Rectal smooth muscle tissue (tissue), 1 donor: ENCODE measurements around the gene CRHR2.

Experiments used
- H3K27ac ChIP-seq: one replicate; pipeline ENCODE4 v1.7.0; 2013; ENCODE audit warnings: low read depth, low read length, inconsistent platforms
- H3K27me3 ChIP-seq: one replicate; pipeline ENCODE4 v1.7.0; 2013; ENCODE audit warnings: low read length; ENCODE audit not compliant: control insufficient read depth, insufficient read depth
- H3K36me3 ChIP-seq: one replicate; pipeline ENCODE4 v1.7.0; 2013; ENCODE audit warnings: low read length; ENCODE audit not compliant: control insufficient read depth, insufficient read depth
- H3K4me1 ChIP-seq: one replicate; pipeline ENCODE4 v1.7.0; 2013; ENCODE audit warnings: low read length; ENCODE audit not compliant: control insufficient read depth, insufficient read depth
- H3K4me3 ChIP-seq: one replicate; pipeline ENCODE4 v1.7.0; 2013; ENCODE audit warnings: low read length
- H3K9ac ChIP-seq: one replicate; pipeline ENCODE4 v1.7.0; 2013; ENCODE audit warnings: low read length

CRHR2 gene

GRCh38 chr7:30687604-30688003, 5.3 kb upstream of the CRHR2 start:
- Histone ChIP-seq H3K27me3 (peaks cover 10% of the 10 kb centered on the region), H3K9ac (no peak overlapping the region), H3K4me1 (no peaks in the 10 kb centered on the region), H3K36me3 (no peaks in the 10 kb centered on the region), H3K27ac (no peak overlapping the region), H3K4me3 (no peak overlapping the region)

GRCh38 chr7:30684351-30684750, 2.1 kb upstream of the CRHR2 start:
- Histone ChIP-seq H3K4me3 (no peak overlapping the region), H3K36me3 (no peaks in the 10 kb centered on the region), H3K27ac (no peak overlapping the region), H3K27me3 (peaks cover 29% of the 10 kb centered on the region), H3K4me1 (peaks cover 3% of the 10 kb centered on the region), H3K9ac (no peak overlapping the region)

- peaks cover 3% of the 10 kb centered on the region for H3K4me1 ChIP-seq
- H3K36me3 ChIP-seq: no peaks in the 10 kb centered on the region
- no peak overlapping the region for H3K9ac ChIP-seq
- no peak overlapping the region for H3K4me3 ChIP-seq
- peaks cover 29% of the 10 kb centered on the region for H3K27me3 ChIP-seq
- no peak overlapping the region for H3K27ac ChIP-seq
These were observed 1.6 kb upstream of the CRHR2 start for GRCh38 chr7:30683816-30684215.

- no peak overlapping the region for H3K27ac ChIP-seq
- peaks cover 29% of the 10 kb centered on the region for H3K27me3 ChIP-seq
- no peak overlapping the region for H3K4me3 ChIP-seq
These were observed 1.1 kb upstream of the CRHR2 start for GRCh38 chr7:30683306-30683705.

GRCh38 chr7:30681815-30682211, 443 bp downstream of the CRHR2 start:
- Histone ChIP-seq H3K27me3 (peaks cover 31% of the 10 kb centered on the region), H3K36me3 (no peaks in the 10 kb centered on the region), H3K4me1 (peaks cover 3% of the 10 kb centered on the region), H3K27ac (no peak overlapping the region), H3K9ac (no peak overlapping the region), H3K4me3 (peak overlapping the region; percentile 50)

More at GRCh38 chr7:30683306-30683705, 1.1 kb upstream of the CRHR2 start:
- Histone ChIP-seq H3K4me1 (peaks cover 3% of the 10 kb centered on the region), H3K9ac (no peak overlapping the region), H3K36me3 (no peaks in the 10 kb centered on the region)

GRCh38 chr7:30681331-30681797, 892 bp downstream of the CRHR2 start:
- peak overlapping the region; percentile 50 for H3K4me3 ChIP-seq
- no peak overlapping the region for H3K9ac ChIP-seq
- no peaks in the 10 kb centered on the region for H3K36me3 ChIP-seq
- H3K27ac ChIP-seq: no peak overlapping the region
- H3K27me3 ChIP-seq: peaks cover 31% of the 10 kb centered on the region
- peaks cover 3% of the 10 kb centered on the region for H3K4me1 ChIP-seq

GRCh38 chr7:30679664-30680063, 2.6 kb downstream of the CRHR2 start:
- Histone ChIP-seq H3K36me3 (no peaks in the 10 kb centered on the region), H3K4me1 (peaks cover 3% of the 10 kb centered on the region), H3K9ac (no peak overlapping the region), H3K27ac (no peak overlapping the region), H3K27me3 (peaks cover 28% of the 10 kb centered on the region), H3K4me3 (no peak overlapping the region)

GRCh38 chr7:30678805-30679204, 3.5 kb downstream of the CRHR2 start:
- Histone ChIP-seq H3K36me3 (no peaks in the 10 kb centered on the region), H3K27ac (no peak overlapping the region), H3K4me1 (peaks cover 3% of the 10 kb centered on the region), H3K4me3 (no peak overlapping the region), H3K9ac (no peak overlapping the region), H3K27me3 (peaks cover 22% of the 10 kb centered on the region)

- Histone ChIP-seq H3K4me1 (no peaks in the 10 kb centered on the region), H3K4me3 (no peak overlapping the region), H3K9ac (no peak overlapping the region), H3K27ac (no peak overlapping the region), H3K36me3 (no peaks in the 10 kb centered on the region), H3K27me3 (peaks cover 4% of the 10 kb centered on the region)
These were observed 7.4 kb downstream of the CRHR2 start for GRCh38 chr7:30674876-30675275.

- H3K4me1 ChIP-seq: no peaks in the 10 kb centered on the region
- H3K36me3 ChIP-seq: no peaks in the 10 kb centered on the region
- no peak overlapping the region for H3K9ac ChIP-seq
- H3K4me3 ChIP-seq: no peak overlapping the region
- H3K27me3 ChIP-seq: peaks cover 2% of the 10 kb centered on the region
- no peak overlapping the region for H3K27ac ChIP-seq
These were observed 7.8 kb downstream of the CRHR2 start for GRCh38 chr7:30674420-30674819.

GRCh38 chr7:30671793-30672465, 10.3 kb downstream of the CRHR2 start:
- Histone ChIP-seq H3K4me1 (no peaks in the 10 kb centered on the region), H3K36me3 (no peaks in the 10 kb centered on the region), H3K27me3 (peaks cover 1% of the 10 kb centered on the region), H3K9ac (no peak overlapping the region), H3K4me3 (no peak overlapping the region), H3K27ac (no peak overlapping the region)

- no peak overlapping the region for H3K9ac ChIP-seq
- H3K4me1 ChIP-seq: no peaks in the 10 kb centered on the region
- H3K36me3 ChIP-seq: no peaks in the 10 kb centered on the region
- no peak overlapping the region for H3K27ac ChIP-seq
- H3K4me3 ChIP-seq: no peak overlapping the region
- H3K27me3 ChIP-seq: no peaks in the 10 kb centered on the region
These were observed 14.2 kb downstream of the CRHR2 start for GRCh38 chr7:30668102-30668501.

- no peak overlapping the region for H3K27ac ChIP-seq
- no peaks in the 10 kb centered on the region for H3K27me3 ChIP-seq
- no peaks in the 10 kb centered on the region for H3K4me1 ChIP-seq
- H3K4me3 ChIP-seq: no peak overlapping the region
- no peak overlapping the region for H3K9ac ChIP-seq
- H3K36me3 ChIP-seq: no peaks in the 10 kb centered on the region
These were observed 15.1 kb downstream of the CRHR2 start for GRCh38 chr7:30667172-30667571.
